Uterus (tissue), 4 donors: ENCODE results near the gene RPS19. TPM values are rescaled to one million over a fixed set of nuclear protein-coding genes. Genes with fewer than 3 reads are reported as not detected.

ENCODE experiments used
- DNase-seq, 2 donors: peaks; one replicate each; pipeline ENCODE4 v3.0.0-alpha.2; 2019 to 2020
- H3K27ac ChIP-seq, 2 donors: fragments of 200-600 bp; sonication (generic); 1 replicate in 1 of 2; 2 replicates in 1 of 2; pipeline ENCODE4 v1.5.1; 2016 to 2018
- H3K27me3 ChIP-seq, 2 donors: fragments of 200-600 bp; sonication (generic); one replicate each; pipeline ENCODE4 v1.5.1; 2018 to 2019; ENCODE audit warnings: control low read depth in 1 of 2
- H3K36me3 ChIP-seq, 2 donors: fragments of 200-600 bp; sonication (generic); one replicate each; pipeline ENCODE4 v1.5.1; 2019; ENCODE audit warnings: control low read depth in 1 of 2
- H3K4me1 ChIP-seq, 2 donors: fragments of 200-600 bp; sonication (generic); one replicate each; pipeline ENCODE4 v1.5.1; 2018 to 2019; ENCODE audit warnings: control low read depth in 1 of 2
- H3K4me3 ChIP-seq, 2 donors: fragments of 200-600 bp; sonication (generic); 1 replicate in 1 of 2; 2 replicates in 1 of 2; pipeline ENCODE4 v1.5.1; 2018 to 2019; ENCODE audit warnings: mild to moderate bottlenecking in 1 of 2
- H3K9me3 ChIP-seq, 2 donors: fragments of 200-600 bp; sonication (generic); one replicate each; pipeline ENCODE4 v1.5.1; 2019; ENCODE audit warnings: control low read depth in 1 of 2
- CTCF ChIP-seq, 4 experiments: fragments of 200-600 bp in 2 of 4; fragments of 450-650 bp in 2 of 4; sonication (generic) in 2 of 4; IDR thresholded peaks; one replicate each; pipeline ENCODE4 v1.5.1; 2016 to 2019; ENCODE audit warnings: antibody characterized with exemption in 4 of 4, mild to moderate bottlenecking in 2 of 4, moderate library complexity in 1 of 4
- POLR2A ChIP-seq, 2 donors: fragments of 450-650 bp; IDR thresholded peaks; one replicate each; pipeline ENCODE4 v1.6.1; 2016; ENCODE audit warnings: antibody characterized with exemption in 2 of 2, mild to moderate bottlenecking in 1 of 2, moderate library complexity in 1 of 2
- intact Hi-C: fragments of 100-400 bp; cut with DNase I; formaldehyde crosslinking; loops from one replicate; pipeline ENCODE4 v1.15.1; 2023; ENCODE audit warnings: low total_unique reads
- total RNA-seq, 4 donors: library from RNA; depleted of rRNA in 3 of 4; stranded (reverse); fragments of >200 nt in 3 of 4; gene quantifications; one replicate each; pipeline versions ENCODE4 v1.1.0 to v1.2.4, GENCODE V29; 2014 to 2023
- donor health status: DM: yes; HTN: yes; CAD: no.

The RPS19 gene
- total RNA-seq, 4 donors from 2014 or later, result 324 to 1,895 (median 1,094) TPM

- intact Hi-C loops, result no loop called here
- no peak for DNase-seq
- H3K4me1 ChIP-seq, result peaks cover 0 to 4% of the 10 kb centered on the region in 2 donors
- no peak overlapping the region for H3K4me3 ChIP-seq
- TF ChIP-seq CTCF (IDR thresholded peaks at IDR 0.05) (no peak), POLR2A (IDR thresholded peaks at IDR 0.05) (no peak)
- no peaks in the 10 kb centered on the region for H3K36me3 ChIP-seq
- no peaks in the 10 kb centered on the region for H3K9me3 ChIP-seq
- no peak overlapping the region for H3K27ac ChIP-seq
- no peaks in the 10 kb centered on the region for H3K27me3 ChIP-seq
These were observed 29.8 kb downstream of the RPS19 start for GRCh38 chr19:41889896-41890295.

- intact Hi-C loops, result no loop called here
- no peak for DNase-seq
- H3K36me3 ChIP-seq, result no peaks in the 10 kb centered on the region
- no peaks in the 10 kb centered on the region for H3K27me3 ChIP-seq
- H3K9me3 ChIP-seq, result no peaks in the 10 kb centered on the region
- no peak for TF ChIP-seq CTCF (IDR thresholded peaks at IDR 0.05)
- no peak for TF ChIP-seq POLR2A (IDR thresholded peaks at IDR 0.05)
- no peak overlapping the region for H3K27ac ChIP-seq
- no peak overlapping the region for H3K4me3 ChIP-seq
- H3K4me1 ChIP-seq, result no peaks in the 10 kb centered on the region
These were observed 30.9 kb downstream of the RPS19 start for GRCh38 chr19:41890936-41891335.

GRCh38 chr19:41892173-41892902 lies 32.3 kb downstream of the RPS19 start:
- no peak for DNase-seq
- Histone ChIP-seq H3K9me3 (no peaks in the 10 kb centered on the region), H3K4me3 (no peak overlapping the region), H3K4me1 (no peaks in the 10 kb centered on the region), H3K36me3 (no peaks in the 10 kb centered on the region), H3K27me3 (no peaks in the 10 kb centered on the region), H3K27ac (no peak overlapping the region)
- intact Hi-C loops, result no loop called here
- TF ChIP-seq POLR2A (IDR thresholded peaks at IDR 0.05), result no peak
- TF ChIP-seq CTCF (IDR thresholded peaks at IDR 0.05), result no peak

GRCh38 chr19:41893899-41894298 lies 33.8 kb downstream of the RPS19 start:
- no peak overlapping the region for H3K27ac ChIP-seq
- H3K9me3 ChIP-seq, result no peaks in the 10 kb centered on the region
- no peaks in the 10 kb centered on the region for H3K27me3 ChIP-seq
- H3K36me3 ChIP-seq, result no peaks in the 10 kb centered on the region
- H3K4me3 ChIP-seq, result no peak overlapping the region
- TF ChIP-seq POLR2A (IDR thresholded peaks at IDR 0.05) (no peak), CTCF (IDR thresholded peaks at IDR 0.05) (no peak)
- no peaks in the 10 kb centered on the region for H3K4me1 ChIP-seq
- DNase-seq, result no peak
- intact Hi-C loops, result no loop called here

- Histone ChIP-seq H3K27me3 (no peaks in the 10 kb centered on the region), H3K4me1 (no peaks in the 10 kb centered on the region), H3K9me3 (no peaks in the 10 kb centered on the region), H3K27ac (no peak overlapping the region), H3K4me3 (no peak overlapping the region), H3K36me3 (no peaks in the 10 kb centered on the region)
- TF ChIP-seq POLR2A (IDR thresholded peaks at IDR 0.05) (no peak), CTCF (IDR thresholded peaks at IDR 0.05) (no peak)
- DNase-seq, result no peak
- intact Hi-C loops, result no loop called here
These were observed 34.3 kb downstream of the RPS19 start for GRCh38 chr19:41894350-41894749.
